Tibial nerve (tissue), 4 donors: Measurements from ENCODE around the gene TUBB3. TPM values are rescaled to one million over a fixed set of nuclear protein-coding genes. Genes with fewer than 3 reads are reported as not detected.
"Not testable (repeated sequence)": the region's sequence is repeated elsewhere in the genome, so short reads cannot be mapped to it uniquely, and the experiment has no call there.

Experiments used
- DNase-seq, 2 donors: peaks; one replicate each; pipeline ENCODE4 v3.0.0-alpha.2; 2019; ENCODE audit warnings: low spot score in 2 of 2
- H3K27ac ChIP-seq, 4 donors: fragments of 200-600 bp; sonication (generic) in 3 of 4; one replicate each; pipeline ENCODE4 v1.5.1; 2017 to 2019; ENCODE audit warnings: mild to moderate bottlenecking in 1 of 4
- H3K27me3 ChIP-seq, 2 donors: fragments of 200-600 bp; sonication (generic) in 1 of 2; one replicate each; pipeline versions ENCODE4 v1.5.1 to v1.6.0; 2017 to 2019
- H3K36me3 ChIP-seq, 3 donors: fragments of 200-600 bp; sonication (generic); one replicate each; pipeline ENCODE4 v1.5.1; 2018 to 2019
- H3K4me1 ChIP-seq, 4 donors: fragments of 200-600 bp; sonication (generic) in 3 of 4; one replicate each; pipeline ENCODE4 v1.5.1; 2017 to 2019
- H3K4me3 ChIP-seq, 4 donors: fragments of 200-600 bp; sonication (generic) in 3 of 4; one replicate each; pipeline ENCODE4 v1.5.1; 2017 to 2019; ENCODE audit warnings: mild to moderate bottlenecking in 1 of 4, moderate library complexity in 1 of 4
- H3K9me3 ChIP-seq, 4 donors: fragments of 200-600 bp; sonication (generic) in 3 of 4; one replicate each; pipeline ENCODE4 v1.5.1; 2017 to 2019
- CTCF ChIP-seq, 5 experiments: fragments of 200-600 bp in 3 of 5; fragments of 450-650 bp in 2 of 5; sonication (generic) in 3 of 5; IDR thresholded peaks; one replicate each; pipeline ENCODE4 v1.5.1; 2016 to 2019; ENCODE audit warnings: antibody characterized with exemption in 5 of 5, mild to moderate bottlenecking in 3 of 5, moderate library complexity in 2 of 5
- EP300 ChIP-seq, 2 donors: sonication (generic); formaldehyde crosslinking; IDR thresholded peaks; one replicate each; pipeline ENCODE4 v1.6.1; 2017; ENCODE audit warnings: antibody characterized with exemption in 2 of 2, mild to moderate bottlenecking in 1 of 2
- POLR2A ChIP-seq, 2 donors: fragments of 450-650 bp; IDR thresholded peaks; one replicate each; pipeline ENCODE4 v1.6.1; 2017; ENCODE audit warnings: antibody characterized with exemption in 2 of 2, mild to moderate bottlenecking in 2 of 2, moderate library complexity in 2 of 2
- WGBS, 2 donors: methylation state at CpG; one replicate each; pipeline ENCODE4 v1.1.5; 2018; 5-methylcytosine and 5-hydroxymethylcytosine counted together
- total RNA-seq, 4 donors: library from RNA; depleted of rRNA; stranded (reverse); fragments of >200 nt; gene quantifications; one replicate each; pipeline ENCODE4 v1.1.0, GENCODE V29; 2016

TUBB3 gene
- total RNA-seq, 4 donors from 2014 or later: 0.59 to 12.0 (median 3.5) TPM; not detected in 1

- no peak overlapping the region for H3K4me3 ChIP-seq
- H3K27me3 ChIP-seq: no peaks in the 10 kb centered on the region
- DNase-seq: no peak
- no peak overlapping the region for H3K27ac ChIP-seq
- TF ChIP-seq EP300 (IDR thresholded peaks at IDR 0.05) (no peak), CTCF (IDR thresholded peaks at IDR 0.05) (no peak), POLR2A (IDR thresholded peaks at IDR 0.05) (no peak)
- 85 to 89% methylated on average over 14 of the region's 14 CpGs for WGBS, 2 donors
- no peaks in the 10 kb centered on the region for H3K9me3 ChIP-seq
- peaks cover 0 to 72% (median 10%) of the 10 kb centered on the region in 3 donors for H3K36me3 ChIP-seq
- peaks cover 0 to 26% (median 2%) of the 10 kb centered on the region in 4 donors for H3K4me1 ChIP-seq
Measured at GRCh38 chr16:89911375-89911774, 11.8 kb upstream of the TUBB3 start.

- no peaks in the 10 kb centered on the region for H3K27me3 ChIP-seq
- DNase-seq: no peak
- TF ChIP-seq POLR2A (IDR thresholded peaks at IDR 0.05) (no peak), CTCF (IDR thresholded peaks at IDR 0.05) (no peak), EP300 (IDR thresholded peaks at IDR 0.05) (no peak)
- 86 to 87% methylated on average over 10 to 13 of the region's 13 CpGs for WGBS, 2 donors
- no peak overlapping the region for H3K27ac ChIP-seq
- no peaks in the 10 kb centered on the region for H3K9me3 ChIP-seq
- H3K4me3 ChIP-seq: no peak overlapping the region
- H3K36me3 ChIP-seq: peaks cover 0 to 64% (median 4%) of the 10 kb centered on the region in 3 donors
- peaks cover 0 to 26% (median 3%) of the 10 kb centered on the region in 4 donors for H3K4me1 ChIP-seq
Measured at GRCh38 chr16:89912143-89912542, 11.0 kb upstream of the TUBB3 start.

GRCh38 chr16:89912627-89913026 is 10.5 kb upstream of the TUBB3 start:
- WGBS, 2 donors: 68 to 73% methylated on average over 10 to 13 of the region's 14 CpGs
- H3K4me3 ChIP-seq: no peak overlapping the region
- peaks cover 0 to 30% (median 8%) of the 10 kb centered on the region in 4 donors for H3K4me1 ChIP-seq
- peaks cover 0 to 59% (median 4%) of the 10 kb centered on the region in 3 donors for H3K36me3 ChIP-seq
- no peak overlapping the region for H3K27ac ChIP-seq
- no peak for DNase-seq
- no peaks in the 10 kb centered on the region for H3K27me3 ChIP-seq
- TF ChIP-seq CTCF (IDR thresholded peaks at IDR 0.05) (no peak), EP300 (IDR thresholded peaks at IDR 0.05) (no peak)
- H3K9me3 ChIP-seq: no peaks in the 10 kb centered on the region

GRCh38 chr16:89913408-89914387 is 9.4 kb upstream of the TUBB3 start:
- H3K36me3 ChIP-seq: peaks cover 0 to 48% (median 4%) of the 10 kb centered on the region in 3 donors
- H3K27ac ChIP-seq: no peak overlapping the region
- peaks cover 0 to 41% (median 18%) of the 10 kb centered on the region in 4 donors for H3K4me1 ChIP-seq
- H3K9me3 ChIP-seq: no peaks in the 10 kb centered on the region
- TF ChIP-seq POLR2A (IDR thresholded peaks at IDR 0.05) (no peak), EP300 (IDR thresholded peaks at IDR 0.05) (no peak), CTCF (IDR thresholded peaks at IDR 0.05) (no peak)
- 83 to 85% methylated on average over 21 to 26 of the region's 30 CpGs for WGBS, 2 donors
- no peak overlapping the region for H3K4me3 ChIP-seq
- no peaks in the 10 kb centered on the region for H3K27me3 ChIP-seq
- no peak for DNase-seq

- Histone ChIP-seq H3K4me1 (peaks cover 0 to 49% (median 23%) of the 10 kb centered on the region in 4 donors), H3K36me3 (peaks cover 0 to 40% (median 4%) of the 10 kb centered on the region in 3 donors)
- not testable (repeated sequence) for H3K9me3 ChIP-seq, H3K27ac ChIP-seq, H3K27me3 ChIP-seq, H3K4me3 ChIP-seq, DNase-seq
- 32 to 40% methylated on average over 5 to 10 of the region's 11 CpGs for WGBS, 2 donors
Measured at GRCh38 chr16:89914642-89915285, 8.4 kb upstream of the TUBB3 start.
